GM19372 (cell line): Measurements from ENCODE around the gene SMARCA4.

Source experiments
- ATAC-seq: cut with Tn5 transposase; IDR thresholded peaks from one replicate; pipeline ENCODE4 v1.9.1; 2021; ENCODE audit warnings: mild to moderate bottlenecking, low read depth, moderate library complexity; ENCODE audit not compliant: unreplicated experiment

SMARCA4 gene

GRCh38 chr19:11007385-11007784 is 46.6 kb downstream of the SMARCA4 start:
- ATAC-seq, result no peak

GRCh38 chr19:11007962-11008532 is 47.2 kb downstream of the SMARCA4 start:
- ATAC-seq, result no peak

GRCh38 chr19:11010041-11010440 is 49.2 kb downstream of the SMARCA4 start:
- ATAC-seq, result no peak

- no peak for ATAC-seq
These were observed 51.7 kb downstream of the SMARCA4 start for GRCh38 chr19:11012507-11012906.

- no peak for ATAC-seq
These were observed 52.9 kb downstream of the SMARCA4 start for GRCh38 chr19:11013771-11014170.

GRCh38 chr19:11014403-11014911 is 53.6 kb downstream of the SMARCA4 start:
- ATAC-seq, result no peak

GRCh38 chr19:11016631-11017030 is 55.8 kb downstream of the SMARCA4 start:
- no peak for ATAC-seq

GRCh38 chr19:11017275-11018035 is 56.6 kb downstream of the SMARCA4 start:
- ATAC-seq, result no peak

- no peak for ATAC-seq
These were observed 57.3 kb downstream of the SMARCA4 start for GRCh38 chr19:11018179-11018578.

- no peak for ATAC-seq
These were observed 57.9 kb downstream of the SMARCA4 start for GRCh38 chr19:11018763-11019162.

GRCh38 chr19:11019262-11019661 is 58.4 kb downstream of the SMARCA4 start:
- no peak for ATAC-seq

- ATAC-seq, result no peak
These were observed 59.0 kb downstream of the SMARCA4 start for GRCh38 chr19:11019824-11020223.

- ATAC-seq, result no peak
These were observed 59.6 kb downstream of the SMARCA4 start for GRCh38 chr19:11020423-11020822.

- no peak for ATAC-seq
These were observed 60.3 kb downstream of the SMARCA4 start for GRCh38 chr19:11020982-11021759.

- no peak for ATAC-seq
These were observed 60.9 kb downstream of the SMARCA4 start for GRCh38 chr19:11021760-11022144.

GRCh38 chr19:11023016-11023415 is 62.2 kb downstream of the SMARCA4 start:
- no peak for ATAC-seq

- ATAC-seq, result no peak
These were observed 62.9 kb downstream of the SMARCA4 start for GRCh38 chr19:11023710-11024109.

GRCh38 chr19:11024259-11024658 is 63.4 kb downstream of the SMARCA4 start:
- ATAC-seq, result no peak

GRCh38 chr19:11025006-11025405 is 64.2 kb downstream of the SMARCA4 start:
- ATAC-seq, result no peak

- ATAC-seq, result no peak
These were observed 64.6 kb downstream of the SMARCA4 start for GRCh38 chr19:11025445-11025844.

- no peak for ATAC-seq
These were observed 65.2 kb downstream of the SMARCA4 start for GRCh38 chr19:11025997-11026396.
